GM23248 (cell line): ENCODE measurements around the gene LRP1.

Source experiments
- EZH2 ChIP-seq: fragments of 200-600 bp; sonication (generic); IDR thresholded peaks from 2 replicates; pipeline ENCODE4 v1.6.1; 2018; ENCODE audit warnings: antibody characterized with exemption, mild to moderate bottlenecking; ENCODE audit not compliant: insufficient read depth, poor library complexity, severe bottlenecking
- EZH2phosphoT487 ChIP-seq: fragments of 200-600 bp; sonication (generic); IDR thresholded peaks from 2 replicates; pipeline ENCODE4 v1.6.1; 2018; ENCODE audit warnings: antibody characterized with exemption, moderate library complexity, mild to moderate bottlenecking, low read depth; ENCODE audit not compliant: insufficient read depth

- TF ChIP-seq EZH2phosphoT487 = no peak
- TF ChIP-seq EZH2 = no peak
Observed at GRCh38 chr12:57159311-57159710, 31.0 kb downstream of the LRP1 start.
